Esophagus (tissue), 2 donors: ENCODE measurements around the gene MOBP. TPM values are rescaled to one million over a fixed set of nuclear protein-coding genes. Genes with fewer than 3 reads are reported as not detected.

Experiments
- H3K27ac ChIP-seq, 2 donors: one replicate each; pipeline ENCODE4 v1.5.1; 2013; ENCODE audit warnings: low read depth in 2 of 2, mild to moderate bottlenecking in 2 of 2, inconsistent platforms in 1 of 2, low read length in 1 of 2, moderate library complexity in 1 of 2
- H3K27me3 ChIP-seq, 2 donors: one replicate each; pipeline ENCODE4 v1.6.1; 2013; ENCODE audit warnings: low read length in 2 of 2, control low read depth in 1 of 2, mild to moderate bottlenecking in 1 of 2; ENCODE audit not compliant: insufficient read depth in 2 of 2, control insufficient read depth in 1 of 2
- H3K36me3 ChIP-seq, 2 donors: one replicate each; pipeline ENCODE4 v1.6.1; 2013; ENCODE audit warnings: low read length in 1 of 2; ENCODE audit not compliant: control insufficient read depth in 2 of 2, insufficient read depth in 2 of 2
- H3K4me1 ChIP-seq, 2 donors: one replicate each; pipeline ENCODE4 v1.6.1; 2013; ENCODE audit warnings: low read length in 1 of 2; ENCODE audit not compliant: control insufficient read depth in 2 of 2, insufficient read depth in 2 of 2
- H3K4me3 ChIP-seq, 2 donors: one replicate each; pipeline ENCODE4 v1.5.1; 2013; ENCODE audit warnings: low read length in 2 of 2, mild to moderate bottlenecking in 2 of 2, low read depth in 1 of 2, moderate library complexity in 1 of 2
- H3K9me3 ChIP-seq, 2 donors: one replicate each; pipeline ENCODE4 v1.6.1; 2013; ENCODE audit warnings: mild to moderate bottlenecking in 2 of 2, low read depth in 1 of 2, low read length in 1 of 2, moderate library complexity in 1 of 2; ENCODE audit not compliant: control insufficient read depth in 2 of 2, insufficient read depth in 1 of 2
- WGBS, 2 donors: extraction: QIAGEN DNeasy Blood & Tissue Kit; methylation state at CpG; one replicate each; pipeline ENCODE4 v1.1.7; 2013; 5-methylcytosine and 5-hydroxymethylcytosine counted together
- polyA plus RNA-seq, 2 donors: library from polyadenylated mRNA; stranded (reverse); fragments of 200-250 nt; gene quantifications; one replicate each; pipeline ENCODE4 v1.2.3, GENCODE V29; 2013
- donor health status: healthy with polysubstance abuse.
- donor health status: Bipolar disorder and iron deficiency.

Gene MOBP
- polyA plus RNA-seq, 2 donors = not detected

DNA sequence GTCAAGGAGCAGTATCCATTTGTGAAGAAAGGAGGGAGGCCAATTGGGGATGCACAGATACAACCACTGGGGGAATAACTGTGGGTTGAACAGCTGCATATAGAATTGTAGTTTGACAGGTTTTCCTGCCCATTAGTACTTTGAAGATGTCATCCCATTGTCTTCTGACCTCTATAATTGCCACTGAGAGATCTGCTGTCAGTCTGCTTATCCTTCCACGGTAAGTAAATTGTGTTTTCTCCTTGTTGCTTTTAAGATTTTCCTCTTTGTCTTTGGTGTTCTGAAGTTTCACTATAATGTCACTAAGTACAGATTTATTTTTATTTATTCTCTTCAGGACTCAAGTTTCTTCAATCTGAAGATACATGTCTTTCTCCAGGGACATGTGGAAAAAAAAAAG, 56.6 kb downstream of the MOBP start:
- Histone ChIP-seq H3K36me3 (no peaks in the 10 kb centered on the region), H3K27ac (no peak overlapping the region), H3K4me3 (no peak overlapping the region), H3K4me1 (no peaks in the 10 kb centered on the region), H3K27me3 (no peaks in the 10 kb centered on the region), H3K9me3 (no peaks in the 10 kb centered on the region)
- 74 to 79% methylated on average over 1 of the region's 1 CpG for WGBS, 2 donors

DNA sequence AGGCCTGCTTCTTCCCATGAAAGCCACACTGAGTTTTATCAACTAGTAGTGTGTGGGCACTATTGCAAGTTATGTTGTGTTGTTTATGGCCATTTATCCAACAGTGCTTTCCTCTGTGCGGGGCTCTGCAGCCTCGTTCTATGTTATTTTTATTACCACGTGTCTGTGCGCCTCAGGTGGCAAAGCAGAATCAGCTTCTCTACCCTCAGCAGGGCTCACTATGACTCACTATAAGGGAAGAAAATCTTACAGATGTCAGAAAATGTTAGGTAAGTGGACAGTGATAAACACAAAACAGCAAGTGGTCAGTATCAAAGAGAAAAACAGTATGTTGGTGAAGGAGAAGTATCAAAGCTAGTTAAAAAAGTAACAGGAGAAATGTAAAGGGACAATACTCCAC, 61.4 kb downstream of the MOBP start:
- Histone ChIP-seq H3K36me3 (no peaks in the 10 kb centered on the region), H3K27ac (no peak overlapping the region), H3K9me3 (no peaks in the 10 kb centered on the region), H3K4me1 (no peaks in the 10 kb centered on the region), H3K4me3 (no peak overlapping the region), H3K27me3 (no peaks in the 10 kb centered on the region)
- 81 to 82% methylated on average over 4 of the region's 4 CpGs for WGBS, 2 donors

DNA sequence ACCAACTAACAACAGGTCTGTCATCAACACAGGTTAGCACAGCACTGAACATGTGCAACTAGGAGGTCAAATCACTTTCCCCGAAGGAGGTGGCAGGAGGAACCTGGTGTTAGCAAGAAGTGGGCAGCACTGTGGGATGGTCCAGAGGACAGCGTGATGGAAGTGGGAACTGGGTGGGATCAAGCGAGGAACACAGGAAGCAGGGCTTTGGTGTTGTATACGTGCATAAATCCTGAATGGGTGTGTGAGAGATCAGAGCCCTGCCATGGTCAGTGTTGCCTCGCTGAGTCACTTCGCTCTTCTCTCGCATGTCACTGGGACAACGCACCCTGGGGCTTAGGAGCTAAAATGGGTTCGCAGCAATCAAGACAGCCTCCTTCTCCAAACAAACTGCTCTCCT, 62.1 kb downstream of the MOBP start:
- Histone ChIP-seq H3K36me3 (no peaks in the 10 kb centered on the region), H3K9me3 (no peaks in the 10 kb centered on the region), H3K4me1 (no peaks in the 10 kb centered on the region), H3K4me3 (no peak overlapping the region), H3K27ac (no peak overlapping the region), H3K27me3 (no peaks in the 10 kb centered on the region)
- WGBS, 2 donors = 86% methylated on average over 9 of the region's 9 CpGs

DNA sequence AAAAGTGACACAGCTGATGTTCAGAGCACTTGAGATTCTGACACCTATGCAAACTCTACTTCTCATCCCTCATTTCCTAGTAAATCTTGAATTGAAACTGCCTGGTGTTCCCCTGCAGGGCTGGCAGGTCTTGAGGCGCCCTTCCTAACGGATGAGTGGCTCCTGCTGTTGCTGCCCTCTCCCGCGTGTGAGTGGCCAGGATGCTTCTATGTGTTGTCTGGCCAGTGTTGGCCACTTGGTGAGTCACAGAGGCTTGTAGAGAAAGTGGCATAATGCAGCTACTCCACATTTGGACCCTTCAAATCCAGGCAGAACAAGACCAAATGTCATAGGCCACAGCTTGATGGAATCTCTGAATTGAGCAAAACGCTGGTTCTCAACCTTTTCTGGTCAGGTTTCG, 63.6 kb downstream of the MOBP start:
- H3K27ac ChIP-seq = no peak overlapping the region
- H3K9me3 ChIP-seq = no peaks in the 10 kb centered on the region
- H3K4me3 ChIP-seq = no peak overlapping the region
- H3K27me3 ChIP-seq = no peaks in the 10 kb centered on the region
- 88 to 89% methylated on average over 6 of the region's 6 CpGs for WGBS, 2 donors
- H3K4me1 ChIP-seq = no peaks in the 10 kb centered on the region
- H3K36me3 ChIP-seq = no peaks in the 10 kb centered on the region

DNA sequence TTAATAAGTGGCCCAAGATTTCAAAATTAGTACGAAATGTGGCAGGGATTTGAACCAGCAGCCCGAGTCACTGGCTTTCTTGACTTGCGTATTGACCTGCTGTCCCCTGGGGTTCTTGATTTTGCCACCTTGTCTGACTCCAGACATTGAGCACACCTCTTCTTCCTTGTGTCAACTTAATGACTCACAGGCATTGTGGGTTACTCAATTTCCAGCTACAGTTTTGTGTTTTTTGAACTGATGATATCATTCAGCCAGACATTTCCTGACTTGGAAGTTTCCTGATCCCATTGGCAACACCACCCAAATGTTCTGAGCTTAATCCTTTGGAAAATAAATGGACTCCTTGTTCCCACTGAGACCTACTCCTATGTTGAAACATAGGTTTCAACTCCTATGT, 64.2 kb downstream of the MOBP start:
- Histone ChIP-seq H3K4me3 (no peak overlapping the region), H3K27ac (no peak overlapping the region), H3K9me3 (no peaks in the 10 kb centered on the region), H3K4me1 (no peaks in the 10 kb centered on the region), H3K27me3 (no peaks in the 10 kb centered on the region), H3K36me3 (no peaks in the 10 kb centered on the region)
- 54 to 71% methylated on average over 3 of the region's 3 CpGs for WGBS, 2 donors

DNA sequence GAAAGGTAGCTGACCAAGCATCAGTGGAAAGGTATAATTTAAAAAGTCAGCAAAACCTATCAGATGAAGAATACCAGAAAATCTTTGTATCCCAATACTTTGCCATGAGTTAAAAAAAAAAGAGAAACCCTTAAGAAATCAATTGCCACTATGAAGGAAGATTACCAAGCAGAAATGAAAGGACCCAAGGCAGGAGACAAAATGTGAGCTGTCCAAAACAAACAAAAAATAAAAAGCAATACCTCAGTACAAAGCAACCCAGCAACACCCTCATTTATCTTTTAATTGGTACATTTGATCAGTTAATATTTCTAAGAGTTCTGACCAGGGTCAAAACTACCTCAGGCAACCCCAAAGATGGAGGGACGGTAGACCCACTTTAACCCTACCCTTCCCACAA, 65.3 kb downstream of the MOBP start:
- no peaks in the 10 kb centered on the region for H3K36me3 ChIP-seq
- H3K4me1 ChIP-seq = no peaks in the 10 kb centered on the region
- no peaks in the 10 kb centered on the region for H3K9me3 ChIP-seq
- H3K27me3 ChIP-seq = no peaks in the 10 kb centered on the region
- no peak overlapping the region for H3K4me3 ChIP-seq
- no peak overlapping the region for H3K27ac ChIP-seq
- WGBS, 2 donors = 50 to 55% methylated on average over 1 of the region's 1 CpG

DNA sequence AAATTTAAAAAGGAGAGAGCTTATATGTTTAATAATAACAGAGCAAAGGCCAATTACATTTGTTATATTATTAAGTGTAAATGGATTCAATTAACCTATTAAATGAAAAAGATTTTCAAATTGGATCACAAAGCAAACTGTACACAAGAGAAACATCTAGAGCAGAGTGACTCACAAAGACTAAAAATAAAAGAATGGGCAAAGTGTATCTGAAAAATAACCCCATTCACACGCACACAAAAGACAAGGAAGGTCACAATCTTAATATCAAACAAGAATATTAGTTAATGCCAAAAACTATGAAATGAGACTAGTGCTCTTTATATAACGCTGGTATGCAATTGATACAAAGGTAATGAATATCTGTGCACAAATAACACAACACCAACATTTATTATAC, 65.7 kb downstream of the MOBP start:
- H3K4me3 ChIP-seq = no peak overlapping the region
- WGBS, 2 donors = 20 to 28% methylated on average over 2 of the region's 2 CpGs
- no peaks in the 10 kb centered on the region for H3K9me3 ChIP-seq
- H3K36me3 ChIP-seq = no peaks in the 10 kb centered on the region
- no peak overlapping the region for H3K27ac ChIP-seq
- no peaks in the 10 kb centered on the region for H3K27me3 ChIP-seq
- no peaks in the 10 kb centered on the region for H3K4me1 ChIP-seq

DNA sequence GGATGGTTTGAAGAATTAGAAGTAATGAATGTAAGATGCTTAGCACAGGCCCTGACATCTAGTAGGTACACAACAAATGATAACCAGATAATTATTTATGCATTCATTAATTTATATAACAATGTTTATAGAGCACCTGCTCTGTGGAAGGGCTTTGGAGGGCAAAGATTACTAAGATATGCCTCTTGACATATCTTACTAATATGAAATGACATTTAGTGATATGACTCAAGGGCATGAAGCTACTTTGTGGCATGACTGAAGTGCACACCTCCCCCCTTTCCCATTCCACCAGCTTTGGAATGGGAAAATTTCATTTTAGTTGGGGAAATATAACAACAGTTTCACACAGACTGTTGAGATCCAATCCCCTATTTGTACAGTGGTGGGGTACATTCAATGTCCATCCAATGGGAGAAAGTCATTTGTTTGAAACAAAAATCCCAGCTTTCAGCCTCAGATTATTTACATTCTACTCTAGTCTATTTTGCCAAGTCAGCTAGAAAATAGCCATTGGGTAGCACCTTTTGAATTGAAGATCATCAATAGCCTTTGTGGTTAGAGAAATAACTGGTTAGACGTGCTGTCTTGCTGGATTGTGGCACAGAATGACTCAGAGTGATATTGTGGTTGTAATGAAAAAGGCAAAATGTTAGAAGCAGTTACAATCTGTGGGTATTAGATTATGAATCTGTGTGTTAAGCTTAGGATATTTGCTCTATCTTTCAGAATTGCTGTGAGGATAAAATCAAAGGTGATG, 72.9 kb downstream of the MOBP start:
- H3K27ac ChIP-seq = no peak overlapping the region
- no peaks in the 10 kb centered on the region for H3K9me3 ChIP-seq
- no peaks in the 10 kb centered on the region for H3K36me3 ChIP-seq
- WGBS, 2 donors = 38 to 55% methylated on average over 1 of the region's 1 CpG
- H3K4me3 ChIP-seq = no peak overlapping the region
- no peaks in the 10 kb centered on the region for H3K4me1 ChIP-seq
- H3K27me3 ChIP-seq = no peaks in the 10 kb centered on the region

DNA sequence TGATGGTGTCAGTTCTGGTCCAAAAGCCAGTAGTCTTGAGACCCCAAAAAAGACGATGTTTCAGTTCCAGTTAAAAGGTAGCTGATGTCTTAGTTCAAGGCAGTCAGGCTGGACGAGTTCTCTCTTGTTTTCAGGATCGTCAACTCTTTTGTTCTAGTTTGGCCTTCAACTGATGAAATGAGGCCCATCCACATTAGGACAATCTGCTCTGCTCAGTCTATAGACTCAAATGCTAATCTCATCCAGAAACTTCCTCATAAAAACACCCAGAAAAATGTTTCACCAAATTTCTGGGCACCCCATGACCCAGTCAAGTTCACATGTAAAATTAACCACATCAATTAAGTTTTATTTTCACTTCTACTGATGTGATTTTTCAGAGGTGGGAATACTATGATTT, 74.0 kb downstream of the MOBP start:
- Histone ChIP-seq H3K4me1 (no peaks in the 10 kb centered on the region), H3K36me3 (no peaks in the 10 kb centered on the region), H3K27ac (no peak overlapping the region), H3K4me3 (no peak overlapping the region), H3K9me3 (no peaks in the 10 kb centered on the region), H3K27me3 (no peaks in the 10 kb centered on the region)
- WGBS, 2 donors = 64 to 71% methylated on average over 3 of the region's 3 CpGs

DNA sequence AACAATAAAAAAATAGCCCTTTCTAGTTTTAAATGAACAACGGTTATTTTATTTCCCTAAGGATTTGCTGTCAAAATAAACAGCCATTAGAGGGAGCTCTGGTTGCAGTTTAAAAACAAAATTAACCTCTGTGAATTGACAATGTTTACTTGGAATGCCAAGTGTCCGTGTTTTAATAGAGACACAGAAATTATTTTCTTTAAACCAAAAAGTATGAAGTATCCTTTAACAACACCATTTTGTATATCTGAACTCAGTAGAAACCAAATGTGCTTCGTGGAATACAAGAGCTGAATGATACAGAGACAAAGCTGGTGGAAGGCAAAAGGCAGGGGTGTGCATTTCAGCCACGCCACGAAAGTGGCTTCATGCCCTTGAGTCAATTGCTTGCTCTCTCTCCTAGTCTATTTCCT, 74.4 kb downstream of the MOBP start:
- H3K4me3 ChIP-seq = no peak overlapping the region
- H3K27me3 ChIP-seq = no peaks in the 10 kb centered on the region
- no peaks in the 10 kb centered on the region for H3K36me3 ChIP-seq
- no peak overlapping the region for H3K27ac ChIP-seq
- no peaks in the 10 kb centered on the region for H3K4me1 ChIP-seq
- 19 to 25% methylated on average over 5 of the region's 5 CpGs for WGBS, 2 donors
- no peaks in the 10 kb centered on the region for H3K9me3 ChIP-seq
